Measurements from ENCODE around the gene ATP8B4.

ATP8B4 gene

DNA sequence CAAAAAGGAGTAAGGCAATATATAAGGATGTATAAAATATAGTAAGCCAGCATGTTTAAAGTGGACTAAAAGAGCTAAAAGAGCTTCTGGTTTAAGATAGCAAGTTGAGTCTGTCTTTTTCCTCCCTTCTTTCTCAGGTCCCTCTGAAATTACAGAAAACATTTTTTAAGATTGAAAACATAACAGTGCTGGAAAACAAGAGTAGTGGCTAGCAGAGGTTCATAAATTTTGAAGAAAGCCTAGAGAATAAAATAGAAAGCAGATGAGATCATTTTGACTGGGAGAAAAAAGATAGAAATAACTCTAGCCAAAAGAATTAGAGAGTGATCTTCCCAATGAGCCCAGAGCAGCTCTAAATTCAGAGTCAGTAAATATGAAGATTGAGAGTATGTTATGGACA is 41.9 kb downstream of the ATP8B4 start:
- no peak overlapping the region for H3K4me3 ChIP-seq
- no peak for DNase-seq (ENCODE audit: low spot score)
- no peak overlapping the region for H3K27ac ChIP-seq
- TF ChIP-seq, protein P1, sequence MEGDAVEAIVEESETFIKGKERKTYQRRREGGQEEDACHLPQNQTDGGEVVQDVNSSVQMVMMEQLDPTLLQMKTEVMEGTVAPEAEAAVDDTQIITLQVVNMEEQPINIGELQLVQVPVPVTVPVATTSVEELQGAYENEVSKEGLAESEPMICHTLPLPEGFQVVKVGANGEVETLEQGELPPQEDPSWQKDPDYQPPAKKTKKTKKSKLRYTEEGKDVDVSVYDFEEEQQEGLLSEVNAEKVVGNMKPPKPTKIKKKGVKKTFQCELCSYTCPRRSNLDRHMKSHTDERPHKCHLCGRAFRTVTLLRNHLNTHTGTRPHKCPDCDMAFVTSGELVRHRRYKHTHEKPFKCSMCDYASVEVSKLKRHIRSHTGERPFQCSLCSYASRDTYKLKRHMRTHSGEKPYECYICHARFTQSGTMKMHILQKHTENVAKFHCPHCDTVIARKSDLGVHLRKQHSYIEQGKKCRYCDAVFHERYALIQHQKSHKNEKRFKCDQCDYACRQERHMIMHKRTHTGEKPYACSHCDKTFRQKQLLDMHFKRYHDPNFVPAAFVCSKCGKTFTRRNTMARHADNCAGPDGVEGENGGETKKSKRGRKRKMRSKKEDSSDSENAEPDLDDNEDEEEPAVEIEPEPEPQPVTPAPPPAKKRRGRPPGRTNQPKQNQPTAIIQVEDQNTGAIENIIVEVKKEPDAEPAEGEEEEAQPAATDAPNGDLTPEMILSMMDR (IDR thresholded peaks at IDR 0.05): no peak

DNA sequence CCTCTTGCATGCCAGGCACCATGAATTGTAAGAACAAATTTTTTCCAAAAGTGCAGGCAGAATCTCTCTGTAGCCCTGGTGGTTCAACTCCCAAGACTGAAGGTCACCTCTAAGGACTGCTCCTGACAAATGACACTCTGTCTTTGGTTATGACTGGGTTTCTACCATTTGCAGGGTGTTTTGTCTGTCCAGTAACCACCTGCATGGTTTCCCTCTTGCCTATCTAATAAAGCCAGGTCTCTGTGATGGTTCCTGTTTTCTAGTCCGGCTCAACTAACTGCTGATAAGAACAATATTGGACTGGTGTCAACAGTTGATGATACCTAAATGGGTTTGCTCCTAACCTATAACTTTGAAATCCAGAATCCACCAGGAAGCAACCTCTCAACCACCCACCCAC is 43.7 kb downstream of the ATP8B4 start:
- TF ChIP-seq, protein P1 (IDR thresholded peaks at IDR 0.05): no peak
- no peak for DNase-seq (ENCODE audit: low spot score)
- Histone ChIP-seq H3K4me3 (no peak overlapping the region), H3K27ac (no peak overlapping the region)

DNA sequence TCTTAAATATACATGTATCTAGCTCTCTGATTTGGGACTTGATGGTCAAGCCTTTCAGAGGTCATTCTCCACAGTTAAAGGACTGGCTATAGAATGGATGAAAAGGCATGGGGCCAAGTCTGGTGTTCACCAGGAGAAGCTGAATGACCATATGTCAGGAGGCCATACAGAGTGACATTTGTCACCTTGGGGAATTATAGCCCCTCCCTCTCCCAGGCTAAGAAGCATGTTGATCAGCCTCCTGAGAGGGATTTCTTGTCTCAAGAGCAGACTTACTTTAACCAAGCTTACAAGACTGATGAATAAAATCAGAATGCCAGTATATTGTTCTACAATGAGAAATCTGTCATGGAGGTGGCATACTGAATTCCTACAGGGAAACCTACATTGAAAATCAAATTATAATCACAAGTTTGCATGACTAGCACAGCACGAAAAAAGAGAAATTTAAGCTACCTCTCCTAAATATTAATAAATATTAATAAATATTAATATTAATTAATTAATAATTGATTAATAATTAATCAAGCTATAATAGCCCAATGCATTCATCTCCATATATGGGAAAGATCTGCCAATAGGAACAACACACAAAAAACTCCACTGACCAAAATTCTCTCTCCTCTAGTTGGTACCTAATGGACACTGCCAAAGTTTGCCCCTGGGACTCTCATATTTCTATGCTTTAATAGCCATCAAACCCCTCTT is 47.3 kb downstream of the ATP8B4 start:
- TF ChIP-seq, protein P1 (IDR thresholded peaks at IDR 0.05): no peak
- DNase-seq (ENCODE audit: low spot score): no peak
- H3K4me3 ChIP-seq: no peak overlapping the region
- no peak overlapping the region for H3K27ac ChIP-seq

DNA sequence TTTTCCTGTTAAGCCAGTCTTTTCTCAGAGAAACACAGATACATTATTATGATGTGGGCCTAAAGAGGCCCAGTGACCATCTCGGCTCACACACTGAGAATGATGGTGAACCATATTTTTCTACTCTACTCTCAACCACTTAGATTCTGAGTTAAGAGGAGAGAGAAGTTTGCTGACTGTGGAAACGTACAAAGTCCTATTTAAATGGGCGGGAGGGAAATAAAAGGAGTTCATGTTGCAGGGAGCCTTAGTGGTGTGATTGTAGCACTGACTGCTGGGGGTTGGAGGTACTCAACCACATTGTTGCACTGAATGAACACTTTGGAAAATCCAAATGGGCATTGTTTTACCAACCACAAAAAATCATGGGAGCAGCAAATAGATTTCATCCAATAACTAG is 51.0 kb downstream of the ATP8B4 start:
- Histone ChIP-seq H3K27ac (no peak overlapping the region), H3K4me3 (no peak overlapping the region)
- no peak for DNase-seq (ENCODE audit: low spot score)
- TF ChIP-seq, protein P1 (IDR thresholded peaks at IDR 0.05): no peak

DNA sequence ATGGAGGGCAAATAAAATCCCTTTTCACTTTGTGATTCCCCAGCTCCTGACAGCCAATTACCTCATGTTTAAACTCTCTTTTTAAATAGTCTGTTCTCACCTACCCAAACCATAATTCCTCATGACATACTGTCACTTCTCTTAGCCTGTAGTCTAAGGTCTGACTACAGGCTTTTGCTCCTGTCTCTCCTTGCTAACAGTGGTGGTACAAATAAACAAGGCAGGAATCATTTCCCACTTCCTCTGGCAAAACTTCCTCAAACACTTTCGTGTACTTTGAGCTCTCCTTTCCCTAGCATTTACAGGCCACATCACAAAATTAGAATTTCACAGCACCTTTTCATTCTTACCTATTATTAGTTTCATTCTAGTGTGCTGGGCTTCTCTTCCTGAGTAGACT is 51.8 kb downstream of the ATP8B4 start:
- TF ChIP-seq, protein P1 (IDR thresholded peaks at IDR 0.05): no peak
- no peak for DNase-seq (ENCODE audit: low spot score)
- no peak overlapping the region for H3K27ac ChIP-seq
- H3K4me3 ChIP-seq: no peak overlapping the region

DNA sequence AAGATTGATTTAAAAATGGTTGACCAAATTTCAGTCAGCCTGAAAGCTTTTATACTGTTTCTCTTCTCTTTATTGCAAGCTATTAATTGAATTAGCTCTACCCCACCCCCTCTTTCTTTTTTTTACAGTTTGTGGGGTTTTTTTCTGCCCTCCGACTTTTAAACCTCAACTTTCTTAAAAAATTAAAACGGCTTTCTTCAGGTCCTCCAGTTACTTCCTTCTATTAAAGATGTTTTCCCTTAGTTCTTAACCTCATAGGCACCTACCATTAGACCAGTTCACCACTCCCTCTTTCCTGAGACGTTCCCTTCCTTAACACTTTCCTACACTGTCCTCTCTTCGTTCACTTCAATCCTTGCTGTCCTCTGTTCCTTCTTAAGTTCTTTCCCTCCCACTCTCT is 52.4 kb downstream of the ATP8B4 start:
- Histone ChIP-seq H3K4me3 (no peak overlapping the region), H3K27ac (no peak overlapping the region)
- TF ChIP-seq, protein P1 (IDR thresholded peaks at IDR 0.05): no peak
- no peak for DNase-seq (ENCODE audit: low spot score)

DNA sequence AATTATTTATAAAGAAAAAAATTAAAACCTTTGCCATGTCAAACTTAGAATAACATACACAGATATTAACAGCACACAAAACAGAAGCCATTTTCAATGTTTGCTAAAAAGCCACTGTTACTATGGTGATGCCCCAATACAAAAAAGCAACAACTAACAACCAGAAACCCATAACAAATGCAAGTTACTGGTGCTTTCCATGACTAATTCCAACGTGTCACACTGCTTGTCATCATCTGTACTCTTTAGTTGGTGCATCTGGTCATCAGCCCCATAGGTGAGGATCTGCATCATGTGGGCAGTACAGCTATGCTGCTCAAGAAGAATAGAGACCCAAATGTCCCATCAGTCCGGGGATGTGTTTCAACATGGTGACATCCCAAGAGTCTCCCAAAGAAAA is 52.8 kb downstream of the ATP8B4 start:
- no peak overlapping the region for H3K4me3 ChIP-seq
- H3K27ac ChIP-seq: no peak overlapping the region
- DNase-seq (ENCODE audit: low spot score): no peak
- TF ChIP-seq, protein P1 (IDR thresholded peaks at IDR 0.05): no peak

Measured in coronary artery (tissue), 2 donors.